GM11168 (cell line): Measurements from ENCODE around the gene MTTP.

ENCODE experiments used
- in situ Hi-C: fragments of 300-500 bp; cut with MboI; formaldehyde crosslinking; loops from one replicate; pipeline ENCODE4 v1.12.0; 2022; ENCODE audit warnings: low sequenced_read_pairs; ENCODE audit not compliant: unreplicated experiment

MTTP gene

GRCh38 chr4:99661907-99662306, 87.3 kb downstream of the MTTP start:
- in situ Hi-C loops, result no loop called here

- in situ Hi-C loops, result no loop called here
Observed at GRCh38 chr4:99664716-99665115, 90.1 kb downstream of the MTTP start.

GRCh38 chr4:99665983-99666382, 91.4 kb downstream of the MTTP start:
- in situ Hi-C loops, result no loop called here

- in situ Hi-C loops, result no loop called here
Observed at GRCh38 chr4:99668472-99668871, 93.8 kb downstream of the MTTP start.

GRCh38 chr4:99669084-99669483, 94.5 kb downstream of the MTTP start:
- in situ Hi-C loops, result no loop called here

GRCh38 chr4:99670409-99671073, 95.9 kb downstream of the MTTP start:
- in situ Hi-C loops, result no loop called here
